H1 (cell line): ENCODE measurements around the gene ACTN3. TPM values are rescaled to one million over a fixed set of nuclear protein-coding genes. Genes with fewer than 3 reads are reported as not detected.

Source experiments
- CTCF ChIP-seq, 3 experiments: IDR thresholded peaks; 1 replicate in 2 of 3; 2 replicates in 1 of 3; pipeline versions ENCODE4 v1.5.1 to v1.6.1; 2011; ENCODE audit warnings: low read length in 3 of 3, mild to moderate bottlenecking in 3 of 3, inconsistent platforms in 2 of 3, low read depth in 1 of 3, moderate library complexity in 1 of 3; ENCODE audit not compliant: insufficient read depth in 1 of 3; ENCODE audit errors: control extremely low read depth in 1 of 3
- RFX5 ChIP-seq: IDR thresholded peaks from 2 replicates; pipeline ENCODE4 v1.6.1; 2011; ENCODE audit warnings: low read depth, low read length, improper control_type of control experiment, borderline replicate concordance
- polyA plus RNA-seq, 7 experiments: library from polyadenylated mRNA; depleted of rRNA in 3 of 7; stranded (reverse) in 5 of 7; unstranded in 2 of 7; fragments of >200 nt in 5 of 7; fragments of 200-250 nt in 2 of 7; gene quantifications; 1 replicate in 5 of 7; 2 replicates in 1 of 7; 4 replicates in 1 of 7; pipeline versions ENCODE4 v1.2.1 to v1.2.3, GENCODE V29; 2011 to 2013; ENCODE audit warnings: missing spikeins in 2 of 7, mixed read lengths in 2 of 7
- total RNA-seq: library from RNA; stranded (reverse); fragmentation: NEBNext Ultra II Directional; extraction: Animal tissue kit (Norgen Biotek cat#: 25700); gene quantifications from 2 replicates; pipeline ENCODE4 v1.2.1, GENCODE V29; 2021

The ACTN3 gene
- total and polyA plus RNA-seq, 2 of the 8 experiments (the other 6 are each of a cell fraction or from before 2014, with no cell fraction given): 30.8 to 36.7 TPM

- TF ChIP-seq RFX5: no peak
- TF ChIP-seq CTCF (IDR thresholded peaks at IDR 0.05; ENCODE audit: control extremely low read depth in 1 of 3, insufficient read depth in 1 of 3, low read depth in 1 of 3, low read length in 3 of 3): no peak
Observed at GRCh38 chr11:66556086-66556485, 9.4 kb downstream of the ACTN3 start (continued).
